Measurements from ENCODE around the gene SERPINA4. TPM values are rescaled to one million over a fixed set of nuclear protein-coding genes. Genes with fewer than 3 reads are reported as not detected.
"Not testable (repeated sequence)": the region's sequence is repeated elsewhere in the genome, so short reads cannot be mapped to it uniquely, and the experiment has no call there.

SERPINA4 gene
- total RNA-seq, 1 experiment from 2014 or later, result 6.3 TPM

DNA sequence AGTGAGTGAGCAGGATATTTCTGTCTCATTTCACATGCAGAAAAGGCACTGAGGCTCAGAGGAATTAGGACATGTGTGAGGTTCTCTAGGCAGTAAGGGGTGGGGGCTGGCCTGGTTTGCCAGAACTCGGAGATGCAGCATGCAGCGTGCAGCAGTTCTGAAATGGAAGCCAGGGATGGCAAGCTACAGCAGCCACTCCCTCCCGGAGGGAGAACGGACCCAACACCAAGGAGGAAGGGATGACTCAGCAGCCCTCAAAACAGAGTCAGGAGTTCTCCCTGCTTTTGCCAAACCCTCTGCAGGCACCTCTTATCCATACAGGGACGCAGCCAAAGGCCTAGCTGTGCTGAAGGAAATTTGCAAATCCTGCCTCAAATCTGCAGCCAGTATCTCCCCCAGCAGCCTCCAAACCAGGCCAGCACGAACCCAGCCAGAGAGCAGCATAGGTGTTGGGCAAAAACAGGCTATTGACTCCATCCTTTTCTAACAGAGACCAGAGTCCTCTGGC, 40.7 kb downstream of the SERPINA4 start:
- DNase-seq, result no peak
- POLR2A ChIA-PET, result no interaction called here
- peaks cover 5% of the 10 kb centered on the region for H3K36me3 Mint-ChIP-seq (ENCODE audit: insufficient read depth, unreplicated experiment)

GRCh38 chr14:94602722-94603121, 41.5 kb downstream of the SERPINA4 start:
- POLR2A ChIA-PET, result no interaction called here
- CTCF ChIA-PET, result interaction anchor here (0.9 kb wide), 1 partner anchor 21 kb away, joined by 3 read pairs; no protein-coding TSS in a partner anchor
- peaks cover 5% of the 10 kb centered on the region for H3K36me3 Mint-ChIP-seq (ENCODE audit: insufficient read depth, unreplicated experiment)
- Histone ChIP-seq H3K36me3 (ENCODE audit: control insufficient read depth, insufficient read depth, low read length) (no peaks in the 10 kb centered on the region), H3K27me3 (replicated peaks; ENCODE audit: control insufficient read depth, insufficient read depth, low read length) (no peaks in the 10 kb centered on the region), H3K4me1 (peaks cover 45% of the 10 kb centered on the region), H3K4me3 (ENCODE audit: low read depth, low read length) (no peak overlapping the region), H3K9me3 (no peaks in the 10 kb centered on the region)
- no peaks in the 10 kb centered on the region for H3K9me3 Mint-ChIP-seq (ENCODE audit: unreplicated experiment)
- no peak for DNase-seq
- TF ChIP-seq, protein P1, sequence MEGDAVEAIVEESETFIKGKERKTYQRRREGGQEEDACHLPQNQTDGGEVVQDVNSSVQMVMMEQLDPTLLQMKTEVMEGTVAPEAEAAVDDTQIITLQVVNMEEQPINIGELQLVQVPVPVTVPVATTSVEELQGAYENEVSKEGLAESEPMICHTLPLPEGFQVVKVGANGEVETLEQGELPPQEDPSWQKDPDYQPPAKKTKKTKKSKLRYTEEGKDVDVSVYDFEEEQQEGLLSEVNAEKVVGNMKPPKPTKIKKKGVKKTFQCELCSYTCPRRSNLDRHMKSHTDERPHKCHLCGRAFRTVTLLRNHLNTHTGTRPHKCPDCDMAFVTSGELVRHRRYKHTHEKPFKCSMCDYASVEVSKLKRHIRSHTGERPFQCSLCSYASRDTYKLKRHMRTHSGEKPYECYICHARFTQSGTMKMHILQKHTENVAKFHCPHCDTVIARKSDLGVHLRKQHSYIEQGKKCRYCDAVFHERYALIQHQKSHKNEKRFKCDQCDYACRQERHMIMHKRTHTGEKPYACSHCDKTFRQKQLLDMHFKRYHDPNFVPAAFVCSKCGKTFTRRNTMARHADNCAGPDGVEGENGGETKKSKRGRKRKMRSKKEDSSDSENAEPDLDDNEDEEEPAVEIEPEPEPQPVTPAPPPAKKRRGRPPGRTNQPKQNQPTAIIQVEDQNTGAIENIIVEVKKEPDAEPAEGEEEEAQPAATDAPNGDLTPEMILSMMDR (IDR thresholded peaks at IDR 0.05; ENCODE audit: insufficient read depth in 1 of 2, low read depth in 1 of 2, low read length in 1 of 2, severe bottlenecking in 1 of 2, unreplicated experiment in 1 of 2), result no peak
- H3K27ac Mint-ChIP-seq (ENCODE audit: unreplicated experiment), result no peak overlapping the region
- no peak overlapping the region for H3K4me3 Mint-ChIP-seq (ENCODE audit: unreplicated experiment)
- H3K27me3 Mint-ChIP-seq (ENCODE audit: insufficient read depth, unreplicated experiment), result no peaks in the 10 kb centered on the region
- intact Hi-C loops (cut with micrococcal nuclease; ENCODE audit: unreplicated experiment), result no loop called here
- BruUV-seq (replicated peaks), result no TSS peak
- peaks cover 27% of the 10 kb centered on the region for H3K4me1 Mint-ChIP-seq (ENCODE audit: low read depth, unreplicated experiment)

More for the DNA sequence above, 40.7 kb downstream of the SERPINA4 start:
- Histone ChIP-seq H3K4me1 (peaks cover 46% of the 10 kb centered on the region), H3K36me3 (ENCODE audit: control insufficient read depth, insufficient read depth, low read length) (no peaks in the 10 kb centered on the region), H3K4me3 (ENCODE audit: low read depth, low read length) (no peak overlapping the region), H3K9me3 (no peaks in the 10 kb centered on the region), H3K27me3 (replicated peaks; ENCODE audit: control insufficient read depth, insufficient read depth, low read length) (no peaks in the 10 kb centered on the region)
- TF ChIP-seq, protein P1 (IDR thresholded peaks at IDR 0.05; ENCODE audit: insufficient read depth in 1 of 2, low read depth in 1 of 2, low read length in 1 of 2, severe bottlenecking in 1 of 2, unreplicated experiment in 1 of 2), result no peak
- no TSS peak for BruUV-seq (replicated peaks)
- Mint-ChIP-seq H3K4me3 (ENCODE audit: unreplicated experiment) (no peak overlapping the region), H3K4me1 (ENCODE audit: low read depth, unreplicated experiment) (peaks cover 27% of the 10 kb centered on the region), H3K27me3 (ENCODE audit: insufficient read depth, unreplicated experiment) (no peaks in the 10 kb centered on the region), H3K9me3 (ENCODE audit: unreplicated experiment) (no peaks in the 10 kb centered on the region), H3K27ac (ENCODE audit: unreplicated experiment) (peak overlapping the region; percentile 50)
- CTCF ChIA-PET, result no interaction called here
- intact Hi-C loops (cut with micrococcal nuclease; ENCODE audit: unreplicated experiment), result no loop called here

- Mint-ChIP-seq H3K27me3 (ENCODE audit: insufficient read depth, unreplicated experiment) (no peaks in the 10 kb centered on the region), H3K4me1 (ENCODE audit: low read depth, unreplicated experiment) (peaks cover 10% of the 10 kb centered on the region), H3K4me3 (ENCODE audit: unreplicated experiment) (no peak overlapping the region), H3K27ac (ENCODE audit: unreplicated experiment) (no peak overlapping the region), H3K9me3 (ENCODE audit: unreplicated experiment) (no peaks in the 10 kb centered on the region), H3K36me3 (ENCODE audit: insufficient read depth, unreplicated experiment) (peaks cover 5% of the 10 kb centered on the region)
- no peak overlapping the region for H3K4me3 ChIP-seq (ENCODE audit: low read depth, low read length)
- H3K36me3 ChIP-seq (ENCODE audit: control insufficient read depth, insufficient read depth, low read length), result no peaks in the 10 kb centered on the region
- ChIA-PET CTCF (no interaction called here), POLR2A (no interaction called here)
- TF ChIP-seq, protein P1 (IDR thresholded peaks at IDR 0.05; ENCODE audit: insufficient read depth in 1 of 2, low read depth in 1 of 2, low read length in 1 of 2, severe bottlenecking in 1 of 2, unreplicated experiment in 1 of 2), result no peak
- no peak for DNase-seq
- H3K9me3 ChIP-seq, result no peaks in the 10 kb centered on the region
- peaks cover 24% of the 10 kb centered on the region for H3K4me1 ChIP-seq
- H3K27me3 ChIP-seq (replicated peaks; ENCODE audit: control insufficient read depth, insufficient read depth, low read length), result no peaks in the 10 kb centered on the region
- no TSS peak for BruUV-seq (replicated peaks)
- intact Hi-C loops (cut with micrococcal nuclease; ENCODE audit: unreplicated experiment), result no loop called here
Observed at GRCh38 chr14:94605361-94605760, 44.1 kb downstream of the SERPINA4 start.

DNA sequence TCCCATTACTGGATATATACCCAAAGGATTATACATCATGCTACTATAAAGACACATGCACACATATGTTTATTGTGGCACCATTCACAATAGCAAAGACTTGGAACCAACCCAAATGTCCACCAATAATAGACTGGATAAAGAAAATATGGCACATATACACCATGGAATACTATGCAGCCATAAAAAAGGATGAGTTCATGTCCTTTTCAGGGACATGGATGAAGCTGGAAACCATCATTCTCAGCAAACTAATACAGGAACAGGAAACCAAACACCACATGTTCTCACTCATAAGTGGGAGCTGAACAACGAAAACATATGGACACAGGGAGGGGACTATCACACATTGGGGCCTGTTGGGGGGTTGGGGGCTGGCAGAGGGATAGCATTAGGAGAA, 47.7 kb downstream of the SERPINA4 start:
- H3K4me1 Mint-ChIP-seq (ENCODE audit: low read depth, unreplicated experiment); H3K36me3 ChIP-seq (ENCODE audit: control insufficient read depth, insufficient read depth, low read length); H3K9me3 Mint-ChIP-seq (ENCODE audit: unreplicated experiment); H3K4me3 Mint-ChIP-seq (ENCODE audit: unreplicated experiment); H3K4me3 ChIP-seq (ENCODE audit: low read depth, low read length); CTCF ChIA-PET; H3K27me3 Mint-ChIP-seq (ENCODE audit: insufficient read depth, unreplicated experiment); intact Hi-C loops (cut with micrococcal nuclease; ENCODE audit: unreplicated experiment); H3K9me3 ChIP-seq; BruUV-seq (replicated peaks); POLR2A ChIA-PET; H3K36me3 Mint-ChIP-seq (ENCODE audit: insufficient read depth, unreplicated experiment); DNase-seq; H3K27ac Mint-ChIP-seq (ENCODE audit: unreplicated experiment); H3K27me3 ChIP-seq (replicated peaks; ENCODE audit: control insufficient read depth, insufficient read depth, low read length): not testable (repeated sequence)
- peaks cover 17% of the 10 kb centered on the region for H3K4me1 ChIP-seq
